ENCODE measurements around the gene APOD.
"Not testable (repeated sequence)": the region's sequence is repeated elsewhere in the genome, so short reads cannot be mapped to it uniquely, and the experiment has no call there.

GRCh38 chr3:195599516-195599915 lies 15.8 kb upstream of the APOD start:
- TF ChIP-seq CTCF, POLR2A (IDR thresholded peaks at IDR 0.05): not testable (repeated sequence)
